IMR-90 (cell line): ENCODE results near the gene SSH2. TPM values are rescaled to one million over a fixed set of nuclear protein-coding genes. Genes with fewer than 3 reads are reported as not detected.

Experiments
- ATAC-seq: fragments of 200-7000 bp; cut with Tn5 transposase; 2 replicates; pipeline ENCODE4 v1.9.1; 2020; ENCODE audit warnings: low read depth, mild to moderate bottlenecking, moderate library complexity
- BruUV-seq: library from RNA; stranded (reverse); fragments of 400-500 nt; replicated peaks from 2 replicates; lab custom pipeline; 2021; lab: Mats Ljungman, UMichigan
- CTCF ChIA-PET: fragments of 300-600 bp; formaldehyde crosslinking; extraction: SDS; loops from one replicate; lab custom pipeline; 2021; ENCODE audit warnings: antibody characterized with exemption; lab: Yijun Ruan, JAX
- POLR2A ChIA-PET: fragments of 300-600 bp; sonication (Branson Sonifier 250); formaldehyde crosslinking; loops from one replicate; lab custom pipeline; 2022; ENCODE audit warnings: antibody characterized with exemption; ENCODE audit not compliant: unreplicated experiment; lab: Charles Lee
- DNase-seq: peaks from one replicate; pipeline ENCODE4 v3.0.0; 2013
- H2AFZ ChIP-seq: replicated peaks from 2 replicates; pipeline ENCODE3; 2013; ENCODE audit warnings: low read length, mild to moderate bottlenecking; ENCODE audit not compliant: poor library complexity
- H2AK5ac ChIP-seq: 2 replicates; pipeline ENCODE4 v1.6.1; 2013; ENCODE audit warnings: low read depth, low read length, inconsistent platforms
- H2AK9ac ChIP-seq: replicated peaks from 2 replicates; pipeline ENCODE3; 2013; ENCODE audit warnings: mild to moderate bottlenecking, low read depth, low read length, moderate library complexity; ENCODE audit not compliant: poor library complexity
- H2BK120ac ChIP-seq: 2 replicates; pipeline ENCODE4 v1.6.1; 2013; ENCODE audit warnings: low read depth, low read length, inconsistent platforms
- H2BK15ac ChIP-seq: 3 replicates; pipeline ENCODE4 v1.6.1; 2013; ENCODE audit warnings: low read depth, low read length, inconsistent platforms
- H2BK20ac ChIP-seq: 2 replicates; pipeline ENCODE4 v1.6.1; 2013; ENCODE audit warnings: low read depth, mild to moderate bottlenecking, inconsistent platforms, low read length, moderate library complexity
- H2BK5ac ChIP-seq: 2 replicates; pipeline ENCODE4 v1.6.1; 2013; ENCODE audit warnings: mild to moderate bottlenecking, low read depth, low read length, inconsistent platforms; ENCODE audit not compliant: poor library complexity, severe bottlenecking
- H3K14ac ChIP-seq: replicated peaks from 2 replicates; pipeline ENCODE4 v1.6.1; 2013; ENCODE audit warnings: low read depth, low read length, inconsistent platforms
- H3K18ac ChIP-seq: 2 replicates; pipeline ENCODE4 v1.6.1; 2013; ENCODE audit warnings: low read depth, low read length, control low read depth
- H3K23ac ChIP-seq: 2 replicates; pipeline ENCODE4 v1.6.1; 2013; ENCODE audit warnings: low read depth, low read length, inconsistent platforms
- H3K27ac ChIP-seq: 2 replicates; pipeline ENCODE4 v1.5.1; 2013; ENCODE audit warnings: mild to moderate bottlenecking, control low read depth, low read length; ENCODE audit not compliant: insufficient read depth
- H3K27me3 ChIP-seq: 2 replicates; pipeline ENCODE4 v1.6.1; 2013; ENCODE audit warnings: low read length; ENCODE audit not compliant: control insufficient read depth, insufficient read depth
- H3K36me3 ChIP-seq: 2 replicates; pipeline ENCODE4 v1.6.1; 2013; ENCODE audit warnings: low read length, mixed read lengths; ENCODE audit not compliant: control insufficient read depth, insufficient read depth
- H3K4ac ChIP-seq: 2 replicates; pipeline ENCODE4 v1.6.1; 2013; ENCODE audit warnings: low read depth, low read length, inconsistent platforms
- H3K4me1 ChIP-seq: 2 replicates; pipeline ENCODE4 v1.6.1; 2013; ENCODE audit warnings: low read length, mixed read lengths; ENCODE audit not compliant: control insufficient read depth, insufficient read depth
- H3K4me2 ChIP-seq: 2 replicates; pipeline ENCODE4 v1.6.1; 2013; ENCODE audit warnings: low read depth, mild to moderate bottlenecking, control low read depth, low read length, moderate library complexity
- H3K4me3 ChIP-seq: 2 replicates; pipeline ENCODE4 v1.5.1; 2013; ENCODE audit warnings: low read depth, mild to moderate bottlenecking, control low read depth, low read length, moderate library complexity; ENCODE audit not compliant: insufficient read depth
- H3K56ac ChIP-seq: 2 replicates; pipeline ENCODE4 v1.6.1; 2013; ENCODE audit warnings: low read length, inconsistent platforms; ENCODE audit not compliant: insufficient read depth; ENCODE audit errors: extremely low read depth
- H3K79me1 ChIP-seq, 2 experiments: 2 replicates each; pipeline ENCODE4 v1.6.1; 2013; ENCODE audit warnings: low read length in 2 of 2, inconsistent platforms in 1 of 2, low read depth in 1 of 2
- H3K9ac ChIP-seq: 2 replicates; pipeline ENCODE4 v1.6.1; 2013; ENCODE audit warnings: low read depth, low read length, control low read depth
- H3K9me1 ChIP-seq: 2 replicates; pipeline ENCODE4 v1.6.1; 2013; ENCODE audit warnings: low read length, inconsistent platforms; ENCODE audit not compliant: insufficient read depth
- H3K9me3 ChIP-seq: 2 replicates; pipeline ENCODE4 v1.6.1; 2013; ENCODE audit warnings: low read length; ENCODE audit not compliant: control insufficient read depth, insufficient read depth
- H4K20me1 ChIP-seq: 2 replicates; pipeline ENCODE4 v1.6.1; 2013; ENCODE audit warnings: low read length, inconsistent platforms; ENCODE audit not compliant: insufficient read depth
- H4K5ac ChIP-seq: 2 replicates; pipeline ENCODE4 v1.6.1; 2013; ENCODE audit warnings: mild to moderate bottlenecking, low read depth, low read length, control low read depth
- H4K8ac ChIP-seq, 2 experiments: 2 replicates each; pipeline ENCODE4 v1.6.1; 2013; ENCODE audit warnings: low read depth in 2 of 2, low read length in 2 of 2, control low read depth in 1 of 2, inconsistent platforms in 1 of 2
- H4K91ac ChIP-seq: 2 replicates; pipeline ENCODE4 v1.6.1; 2013; ENCODE audit warnings: low read depth, low read length, inconsistent platforms; ENCODE audit not compliant: insufficient read depth
- CTCF ChIP-seq: conservative IDR thresholded peaks from 2 replicates; pipeline ENCODE4 v1.5.1; 2012; ENCODE audit warnings: mild to moderate bottlenecking, low read depth, low read length, improper control_type of control experiment
- NFE2L2 ChIP-seq: fragments of 150-350 bp; IDR thresholded peaks from 2 replicates; pipeline ENCODE4 v1.6.1; 2016; ENCODE audit warnings: low read depth, mild to moderate bottlenecking, low read length
- RAD21 ChIP-seq: IDR thresholded peaks from 2 replicates; pipeline ENCODE4 v1.6.1; 2012; ENCODE audit warnings: low read length, improper control_type of control experiment
- RFX5 ChIP-seq: IDR thresholded peaks from 2 replicates; pipeline ENCODE4 v1.8.0; 2012; ENCODE audit warnings: low read depth, mild to moderate bottlenecking, low read length, moderate library complexity
- WGBS, 2 experiments: methylation state at CpG; one replicate each; pipeline versions ENCODE4 v1.1.5 to v1.1.7; 2013; ENCODE audit warnings: missing lambda C conversion rate in 2 of 2; ENCODE audit not compliant: insufficient read length in 1 of 2; ENCODE audit errors: extremely low coverage in 2 of 2; 5-methylcytosine and 5-hydroxymethylcytosine counted together
- dilution Hi-C: fragments of 300-500 bp; cut with HindIII; formaldehyde crosslinking; loops from one replicate; pipeline ENCODE4 v1.14.3; 2018; ENCODE audit warnings: low sequenced_read_pairs; ENCODE audit not compliant: unreplicated experiment
- in situ Hi-C: fragments of 300-500 bp; cut with MboI; formaldehyde crosslinking; loops from 3 replicates; pipeline ENCODE4 v1.14.3; 2019; ENCODE audit warnings: low sequenced_read_pairs, inconsistent platforms, mixed read lengths
- intact Hi-C: fragments of 100-400 bp; cut with micrococcal nuclease; formaldehyde crosslinking; loops from 2 replicates; pipeline ENCODE4 v1.10.0; 2022
- polyA plus RNA-seq, 3 experiments: library from polyadenylated mRNA; depleted of rRNA; stranded (reverse); fragments of >200 nt; gene quantifications; 2 replicates each; pipeline ENCODE4 v1.2.3, GENCODE V29; 2012; ENCODE audit warnings: low replicate concordance in 1 of 3
- total RNA-seq: library from RNA; depleted of rRNA; stranded (reverse); fragments of >200 nt; gene quantifications from 2 replicates; pipeline ENCODE4 v1.2.3, GENCODE V29; 2012

The SSH2 gene
- total and polyA plus RNA-seq, 2 of the 4 experiments (the other 2 are of a cell fraction): 9.3 TPM

GRCh38 chr17:29682987-29683386 is 247.0 kb downstream of the SSH2 start:
- Histone ChIP-seq H3K56ac (no peak overlapping the region), H4K20me1 (no peaks in the 10 kb centered on the region), H3K27ac (no peak overlapping the region), H2AK5ac (no peak overlapping the region), H3K14ac (no peak overlapping the region), H3K9me3 (no peaks in the 10 kb centered on the region), H2BK120ac (no peak overlapping the region), H4K8ac (no peak overlapping the region), H3K79me1 (no peaks in the 10 kb centered on the region), H2AK9ac (no peak overlapping the region), H3K23ac (no peak overlapping the region), H4K5ac (no peak overlapping the region), H2BK20ac (no peak overlapping the region), H3K4me2 (no peak overlapping the region), H2AFZ (no peak overlapping the region), H3K18ac (no peak overlapping the region), H3K9ac (no peak overlapping the region), H3K4ac (no peak overlapping the region), H2BK5ac (no peak overlapping the region), H3K27me3 (no peaks in the 10 kb centered on the region), H3K4me1 (peaks cover 2% of the 10 kb centered on the region), H2BK15ac (no peak overlapping the region), H3K36me3 (peaks cover 12% of the 10 kb centered on the region), H3K4me3 (no peak overlapping the region), H3K9me1 (no peaks in the 10 kb centered on the region), H4K91ac (no peak overlapping the region)
- intact Hi-C loops: no loop called here
- ChIA-PET CTCF (no interaction called here), POLR2A (interaction anchor here (0.7 kb wide), 1 partner anchor 313 kb away, joined by 4 read pairs; no protein-coding TSS in a partner anchor)
- no peak for DNase-seq
- no TSS peak for BruUV-seq
- WGBS, 2 experiments: 80% methylated on average over 1 of the region's 3 CpGs; no CpG with 5 or more reads in 1 of the 2 experiments
- in situ Hi-C loops: no loop called here
- TF ChIP-seq NFE2L2: no peak
- TF ChIP-seq CTCF: no peak
- no peak for TF ChIP-seq RFX5
- no peak for TF ChIP-seq RAD21
- dilution Hi-C loops: no loop called here
- no peak for ATAC-seq
